HG03108 (cell line): ENCODE data around the gene GRM7.

Source experiments
- ATAC-seq: cut with Tn5 transposase; IDR thresholded peaks from one replicate; pipeline ENCODE4 v1.9.1; 2021; ENCODE audit warnings: moderate library complexity; ENCODE audit not compliant: unreplicated experiment

GRM7 gene

GRCh38 chr3:7630925-7631324, 770.0 kb downstream of the GRM7 start:
- ATAC-seq = no peak

GRCh38 chr3:7632305-7632704, 771.4 kb downstream of the GRM7 start:
- ATAC-seq = no peak

- ATAC-seq = no peak
Observed at GRCh38 chr3:7637694-7638093, 776.8 kb downstream of the GRM7 start.

GRCh38 chr3:7638103-7638502, 777.2 kb downstream of the GRM7 start:
- ATAC-seq = no peak

GRCh38 chr3:7640787-7641186, 779.9 kb downstream of the GRM7 start:
- ATAC-seq = no peak

GRCh38 chr3:7646851-7647250, 785.9 kb downstream of the GRM7 start:
- no peak for ATAC-seq

- ATAC-seq = no peak
Observed at GRCh38 chr3:7650466-7650865, 789.6 kb downstream of the GRM7 start.

GRCh38 chr3:7651274-7651673, 790.4 kb downstream of the GRM7 start:
- ATAC-seq = no peak

- no peak for ATAC-seq
Observed at GRCh38 chr3:7657214-7658112, 796.5 kb downstream of the GRM7 start.

GRCh38 chr3:7658294-7658693, 797.4 kb downstream of the GRM7 start:
- ATAC-seq = no peak

GRCh38 chr3:7659079-7659478, 798.2 kb downstream of the GRM7 start:
- no peak for ATAC-seq

- no peak for ATAC-seq
Observed at GRCh38 chr3:7663771-7664170, 802.9 kb downstream of the GRM7 start.

GRCh38 chr3:7667774-7668173, 806.9 kb downstream of the GRM7 start:
- ATAC-seq = no peak

- no peak for ATAC-seq
Observed at GRCh38 chr3:7669641-7670040, 808.7 kb downstream of the GRM7 start.

- no peak for ATAC-seq
Observed at GRCh38 chr3:7678521-7678920, 817.6 kb downstream of the GRM7 start.

GRCh38 chr3:7682822-7683229, 821.9 kb downstream of the GRM7 start:
- no peak for ATAC-seq

- ATAC-seq = no peak
Observed at GRCh38 chr3:7683426-7683825, 822.5 kb downstream of the GRM7 start.

- no peak for ATAC-seq
Observed at GRCh38 chr3:7684182-7684715, 823.3 kb downstream of the GRM7 start.

- no peak for ATAC-seq
Observed at GRCh38 chr3:7687428-7688147, 826.7 kb downstream of the GRM7 start.

GRCh38 chr3:7692866-7693265, 832.0 kb downstream of the GRM7 start:
- no peak for ATAC-seq

GRCh38 chr3:7693976-7694375, 833.1 kb downstream of the GRM7 start:
- ATAC-seq = no peak

GRCh38 chr3:7695049-7695448, 834.1 kb downstream of the GRM7 start:
- no peak for ATAC-seq
